Right lobe of liver (tissue), 4 donors: ENCODE results near the gene FNDC3B.

Experiments used
- POLR2A ChIP-seq: fragments of 450-650 bp; IDR thresholded peaks from one replicate; pipeline ENCODE4 v1.6.1; 2017; ENCODE audit warnings: antibody characterized with exemption, mild to moderate bottlenecking
- TF ChIP-seq, protein P1 (sequence below), 4 donors: fragments of 200-600 bp in 3 of 4; fragments of 450-650 bp in 1 of 4; IDR thresholded peaks; one replicate each; pipeline versions ENCODE4 v1.5.1 to v1.8.0; 2016 to 2022; ENCODE audit warnings: antibody characterized with exemption in 4 of 4, mild to moderate bottlenecking in 2 of 4
- donor health status: DM: no; HTN: no; CAD: no.
- donor health status: DM: no; HTN: no; CAD: no.
- donor health status: DM: no; HTN: yes; CAD: no.

DNA sequence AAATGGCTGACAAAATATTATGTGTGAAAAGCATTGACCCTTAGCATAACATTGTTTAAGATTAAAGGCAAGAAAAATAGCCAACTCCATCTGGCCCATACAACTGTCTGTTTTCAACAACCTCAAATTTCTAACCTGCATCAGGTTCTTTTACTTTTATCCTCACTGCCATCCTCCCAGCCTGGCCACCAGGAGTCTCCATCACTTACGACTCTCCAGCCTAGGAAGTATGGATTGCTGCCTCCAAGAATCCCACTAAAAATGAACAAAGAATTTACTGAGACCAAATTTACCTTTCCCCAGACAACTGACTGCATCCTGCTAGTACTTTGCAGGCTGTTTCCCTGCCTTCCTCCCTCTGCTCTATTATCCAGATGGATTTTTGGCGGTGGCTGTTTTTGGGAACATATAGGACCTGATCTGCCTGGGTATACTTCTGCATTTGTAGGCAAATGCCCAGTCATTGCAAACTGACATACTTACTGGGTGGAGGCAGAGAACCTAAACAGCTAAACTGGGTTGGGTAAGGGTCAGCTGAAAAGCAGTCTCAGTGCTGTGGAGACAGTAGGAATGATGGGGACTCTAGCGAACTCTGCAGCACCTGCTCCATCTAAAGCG, 264.7 kb downstream of the FNDC3B start:
- TF ChIP-seq, protein P1, sequence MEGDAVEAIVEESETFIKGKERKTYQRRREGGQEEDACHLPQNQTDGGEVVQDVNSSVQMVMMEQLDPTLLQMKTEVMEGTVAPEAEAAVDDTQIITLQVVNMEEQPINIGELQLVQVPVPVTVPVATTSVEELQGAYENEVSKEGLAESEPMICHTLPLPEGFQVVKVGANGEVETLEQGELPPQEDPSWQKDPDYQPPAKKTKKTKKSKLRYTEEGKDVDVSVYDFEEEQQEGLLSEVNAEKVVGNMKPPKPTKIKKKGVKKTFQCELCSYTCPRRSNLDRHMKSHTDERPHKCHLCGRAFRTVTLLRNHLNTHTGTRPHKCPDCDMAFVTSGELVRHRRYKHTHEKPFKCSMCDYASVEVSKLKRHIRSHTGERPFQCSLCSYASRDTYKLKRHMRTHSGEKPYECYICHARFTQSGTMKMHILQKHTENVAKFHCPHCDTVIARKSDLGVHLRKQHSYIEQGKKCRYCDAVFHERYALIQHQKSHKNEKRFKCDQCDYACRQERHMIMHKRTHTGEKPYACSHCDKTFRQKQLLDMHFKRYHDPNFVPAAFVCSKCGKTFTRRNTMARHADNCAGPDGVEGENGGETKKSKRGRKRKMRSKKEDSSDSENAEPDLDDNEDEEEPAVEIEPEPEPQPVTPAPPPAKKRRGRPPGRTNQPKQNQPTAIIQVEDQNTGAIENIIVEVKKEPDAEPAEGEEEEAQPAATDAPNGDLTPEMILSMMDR (IDR thresholded peaks at IDR 0.05), result no peak
- TF ChIP-seq POLR2A, result no peak
